Hematopoietic multipotent progenitor cell treated with erythropoietin and hydrocortisone succinate and interleukin-3 and kit ligand, for 8 days (in vitro differentiated cells): ENCODE results near the gene PRKCH.
"Not testable (repeated sequence)": the region's sequence is repeated elsewhere in the genome, so short reads cannot be mapped to it uniquely, and the experiment has no call there.

Source experiments
- DNase-seq: peaks from one replicate; pipeline ENCODE4 v3.0.0-alpha.2; 2015

PRKCH gene

DNA sequence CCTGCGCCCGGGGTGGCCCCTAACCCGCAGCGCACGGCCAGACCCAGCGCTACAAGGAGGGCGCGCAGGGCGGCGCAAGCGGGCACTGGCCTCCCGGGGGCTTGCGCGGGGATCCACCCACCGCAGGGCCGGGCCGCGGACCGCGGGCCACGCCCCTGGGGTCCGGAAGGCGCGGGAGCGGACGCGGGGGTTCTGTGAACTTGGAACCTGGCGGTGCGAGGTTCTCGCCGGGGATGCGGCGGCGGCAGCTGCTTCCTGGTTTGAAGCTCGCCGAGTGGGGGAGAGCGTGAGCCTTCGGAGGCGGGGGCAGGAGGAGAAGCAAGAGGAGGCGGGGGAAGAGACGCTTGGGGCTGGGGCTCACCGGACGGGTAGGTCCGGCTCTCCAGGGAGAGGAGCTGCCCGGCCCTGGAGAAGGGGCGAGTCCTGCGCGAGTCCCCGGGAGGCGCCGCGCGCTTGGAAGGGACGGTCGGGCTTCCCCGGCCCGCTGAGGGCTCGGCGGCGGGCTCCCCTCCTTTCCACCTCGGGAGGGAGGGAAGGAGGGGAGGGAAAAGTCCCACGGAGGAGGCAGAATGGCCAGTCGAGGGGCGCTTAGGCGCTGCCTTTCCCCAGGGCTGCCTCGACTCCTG lies at the start of gene PRKCH:
Gene PRKCH, plus strand, starts transcription at position 195 of the 626 bp plus-strand sequence. CDS start 523 bp downstream, outside the sequence.
- peak; percentile 63 for DNase-seq

DNA sequence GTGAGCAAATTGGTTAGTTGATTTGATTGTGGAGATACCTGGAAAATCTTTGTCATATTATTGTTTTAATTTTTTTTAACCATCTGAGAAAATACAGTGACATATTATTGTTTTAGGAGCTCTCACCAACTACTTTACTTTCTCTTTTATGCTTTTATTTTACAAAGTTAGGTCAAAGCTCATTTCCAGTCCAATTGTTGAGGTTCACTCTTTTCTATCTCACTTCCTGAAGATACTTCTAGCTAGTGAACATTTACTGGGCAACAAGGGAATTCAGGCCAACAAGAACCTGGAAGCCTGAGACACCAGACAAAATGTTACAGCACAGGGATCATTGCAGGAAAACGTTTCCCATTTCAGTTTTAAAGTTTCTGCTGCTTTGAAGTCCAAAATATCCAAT lies 44.1 kb upstream of the PRKCH start:
- DNase-seq = no peak

DNA sequence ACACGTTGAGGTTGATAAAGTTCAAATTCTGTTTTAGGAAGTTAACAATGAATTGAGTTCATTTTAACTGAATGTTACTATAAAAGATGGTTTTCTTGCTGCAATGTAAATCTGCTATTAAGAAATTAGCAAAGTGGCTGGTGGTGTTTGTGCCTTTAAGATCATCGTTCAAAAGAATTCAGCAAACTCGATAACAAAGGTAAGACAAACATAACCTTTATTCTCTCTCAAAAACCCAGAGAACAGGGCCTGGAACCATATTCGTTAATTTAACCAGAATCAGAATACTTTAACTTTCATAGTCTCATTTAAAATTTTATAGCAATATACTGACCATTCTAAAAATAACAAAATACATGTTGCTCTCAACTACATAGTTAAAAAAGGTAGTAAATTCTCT lies 43.6 kb upstream of the PRKCH start:
- no peak for DNase-seq

DNA sequence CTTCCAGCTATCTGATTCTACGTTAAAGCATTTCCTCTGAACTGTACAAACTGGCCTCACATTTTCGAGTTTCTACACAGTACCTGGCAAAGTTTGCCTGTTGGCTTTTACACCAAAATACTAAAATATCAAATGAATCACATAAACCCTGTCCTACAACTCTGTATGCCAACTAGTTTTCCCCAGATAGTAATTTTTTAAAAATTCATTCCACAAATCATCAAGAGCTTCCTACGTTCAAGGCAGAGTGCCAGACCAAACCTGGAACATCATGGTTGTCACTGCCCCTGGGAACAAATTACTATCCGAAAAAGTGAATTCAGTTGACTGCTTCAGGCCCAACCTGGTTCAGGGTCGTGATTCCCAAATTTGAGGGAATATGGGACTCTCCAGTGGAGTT lies 42.3 kb upstream of the PRKCH start:
- no peak for DNase-seq

DNA sequence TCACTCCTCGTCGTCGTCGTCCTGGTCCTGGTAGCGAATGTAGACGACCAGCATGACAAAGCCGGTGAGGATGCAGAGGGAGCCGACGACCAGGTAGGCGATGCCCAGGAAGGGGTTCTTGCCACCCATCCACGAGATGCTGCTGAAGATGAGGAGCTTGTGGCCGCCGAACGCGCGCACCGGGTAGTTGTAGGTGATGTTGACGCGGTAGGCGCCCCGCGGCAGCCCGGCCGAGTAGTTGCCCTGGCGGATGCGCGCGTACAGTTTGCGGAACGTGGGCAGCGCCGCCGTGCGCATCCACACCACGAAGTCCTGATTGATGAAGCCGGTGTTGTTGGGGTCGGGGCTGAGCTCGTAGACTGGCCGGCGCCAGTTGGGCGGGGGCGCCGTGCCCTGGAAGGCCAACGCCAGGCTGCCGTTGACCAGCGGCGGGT lies 41.3 kb upstream of the PRKCH start:
- no peak for DNase-seq

DNA sequence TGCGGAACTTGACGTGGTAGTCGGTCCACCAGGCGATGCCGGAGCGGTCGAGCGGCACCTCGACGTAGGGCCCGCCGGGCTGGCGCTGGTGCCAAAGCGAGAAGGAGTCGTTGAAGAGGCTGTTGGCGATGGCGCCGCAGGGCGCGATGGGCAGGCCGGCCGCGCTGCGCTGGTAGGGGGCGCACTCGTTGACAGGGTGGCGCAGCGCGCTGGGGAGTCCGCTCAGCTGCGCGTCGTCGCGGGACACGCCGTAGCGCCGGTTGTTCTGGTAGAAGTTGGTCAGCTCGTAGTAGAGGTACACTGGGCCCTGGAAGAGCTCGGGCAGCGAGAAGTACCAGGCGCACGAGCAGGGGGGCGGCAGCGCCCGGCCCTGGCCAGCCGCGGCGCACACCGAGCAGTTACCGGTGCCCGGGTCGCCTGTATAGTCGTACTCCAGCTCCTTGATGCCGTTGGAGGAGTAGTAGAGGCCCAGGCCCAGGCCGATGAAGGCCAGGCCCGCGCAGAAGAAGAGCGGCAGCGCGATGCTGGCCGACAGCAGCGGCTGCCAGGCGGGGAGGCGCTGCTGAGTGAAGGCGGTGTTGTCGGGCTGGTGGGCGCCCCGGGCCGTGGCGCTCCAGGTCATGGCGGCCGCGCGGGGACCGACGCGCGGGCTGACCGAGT lies 40.7 kb upstream of the PRKCH start:
- peak; percentile 25 for DNase-seq

DNA sequence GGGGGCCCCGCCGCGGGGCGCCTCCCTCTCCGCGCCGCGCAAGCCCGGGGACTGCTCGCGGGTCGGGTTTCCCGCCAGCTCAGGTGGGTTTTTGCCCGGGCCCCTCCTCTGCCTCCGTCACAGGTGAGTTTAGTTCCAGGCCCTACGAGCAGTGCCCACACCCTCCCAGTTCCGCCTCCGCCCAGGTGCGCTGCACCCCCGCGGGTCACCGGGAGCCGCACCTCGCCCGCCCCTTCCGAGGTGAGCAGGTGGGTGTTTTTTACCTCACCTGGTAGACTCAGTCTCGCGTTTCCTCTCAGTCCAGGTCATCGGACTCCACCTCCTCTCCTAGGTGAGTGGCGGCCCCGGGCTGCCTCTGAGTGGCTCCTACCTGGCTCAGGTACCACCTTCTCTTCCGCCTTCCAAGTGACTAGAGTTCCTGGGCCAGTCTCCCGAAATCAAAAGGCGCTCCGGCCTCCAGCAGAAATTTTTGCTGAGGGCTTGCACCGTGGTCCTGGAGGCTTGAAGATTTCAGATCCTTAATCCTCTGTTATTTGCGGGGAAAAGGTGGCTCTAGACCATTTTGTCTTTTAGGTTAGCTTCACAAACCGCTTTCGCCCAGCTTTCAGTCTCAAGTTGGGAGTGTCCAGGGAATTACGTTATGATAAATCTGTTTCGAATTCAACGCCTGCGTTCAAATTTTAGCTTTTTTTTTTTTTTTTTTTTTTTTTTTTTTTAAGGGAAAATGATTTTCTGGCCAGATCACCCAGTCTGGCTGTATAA lies 40.0 kb upstream of the PRKCH start, which contains the start of gene TMEM30B:
Gene TMEM30B, minus strand, starts transcription at position 153 of the 762 bp plus-strand sequence. CDS start 191 bp downstream, outside the sequence.
- DNase-seq = no peak

DNA sequence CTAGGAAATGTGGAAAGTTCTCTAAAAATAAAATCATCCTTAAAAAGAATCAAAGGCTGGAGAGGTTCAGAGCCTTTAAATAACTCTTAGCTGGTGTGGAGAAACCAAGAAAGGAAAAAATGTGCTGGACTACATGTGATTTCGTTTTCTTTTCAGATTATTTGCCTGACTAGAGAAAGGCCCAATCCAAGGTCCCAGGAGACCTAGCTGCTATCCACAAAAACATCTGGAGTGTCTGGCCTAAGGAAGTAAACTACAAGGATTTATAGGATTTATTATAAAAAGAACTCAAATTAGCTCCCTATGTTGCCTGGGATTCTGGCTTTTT lies 39.5 kb upstream of the PRKCH start:
- DNase-seq = no peak

DNA sequence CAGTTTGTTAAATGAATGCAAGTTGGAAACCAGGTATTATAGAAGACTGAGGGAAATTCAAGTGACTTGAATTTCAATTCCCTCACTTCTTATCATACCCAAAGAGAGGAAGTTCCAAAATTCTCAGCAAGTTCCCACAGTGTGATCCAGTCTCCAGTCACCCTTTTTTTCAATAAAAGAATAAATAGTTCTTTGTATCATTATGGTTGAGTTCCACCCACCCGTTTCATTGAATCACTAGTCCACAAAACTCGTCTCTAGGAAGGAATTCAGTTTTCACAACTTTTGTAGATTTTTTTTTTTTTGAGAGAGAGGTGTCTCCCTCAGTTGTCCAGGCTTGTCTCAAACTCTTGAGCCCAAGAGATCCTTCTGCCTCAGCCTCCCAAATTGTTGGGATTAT lies 38.6 kb upstream of the PRKCH start:
- no peak for DNase-seq

DNA sequence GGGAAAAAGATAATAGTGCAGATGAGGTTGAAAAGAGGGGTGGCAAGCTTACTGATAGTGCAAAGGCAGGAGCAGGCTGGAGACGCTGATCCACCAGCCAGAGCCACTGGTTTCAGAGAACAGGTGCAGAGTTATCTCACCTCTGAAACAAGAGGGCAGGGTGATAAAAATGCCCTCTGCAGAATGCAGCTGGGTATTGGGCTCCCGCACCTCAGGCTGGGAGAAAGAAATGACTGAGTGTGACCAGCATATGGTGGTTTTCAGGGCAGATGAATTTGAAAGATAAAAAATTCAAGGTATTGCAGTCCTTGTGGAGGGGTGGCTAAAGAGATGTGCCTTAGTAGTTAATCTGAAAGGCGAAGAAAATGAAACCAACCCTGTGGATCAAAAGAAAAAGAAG lies 37.4 kb upstream of the PRKCH start:
- no peak for DNase-seq

DNA sequence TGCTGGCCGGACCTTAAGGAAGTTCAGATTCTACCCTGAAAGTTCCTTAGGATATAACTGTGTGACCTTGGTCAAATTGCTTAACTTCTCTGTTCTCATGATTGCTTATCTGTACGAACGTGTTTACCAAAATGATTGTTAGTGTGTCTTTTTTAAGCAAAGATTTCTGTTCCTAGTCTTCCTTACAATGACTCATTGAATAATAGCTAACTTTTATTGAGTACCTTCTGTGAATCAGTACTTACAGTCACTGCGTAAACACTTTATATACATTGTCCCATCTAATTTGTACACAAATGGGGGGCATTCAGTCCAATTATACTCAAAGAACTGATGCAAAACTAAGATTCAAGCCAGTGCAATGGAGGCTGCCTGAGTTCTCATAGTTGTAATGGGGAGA lies 36.0 kb upstream of the PRKCH start:
- no peak for DNase-seq

DNA sequence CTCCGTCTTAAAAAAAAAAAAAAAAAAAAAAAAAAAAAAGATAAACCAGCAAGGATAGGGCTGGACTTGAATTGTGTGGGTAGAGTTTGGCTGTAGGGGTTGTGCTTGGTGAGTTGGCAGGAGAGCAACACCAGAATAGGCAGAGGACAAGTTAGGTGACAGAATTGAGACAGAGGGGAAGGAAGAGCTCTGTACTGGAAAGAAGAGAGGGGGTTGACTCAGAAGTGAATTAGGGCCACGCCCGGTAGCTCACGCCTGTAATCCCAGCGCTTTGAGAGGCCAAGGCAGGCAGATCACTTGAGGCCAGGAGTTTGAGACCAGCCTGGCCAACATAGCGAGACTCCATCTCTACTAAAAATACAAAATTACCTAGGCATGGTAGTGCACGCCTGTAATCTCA lies 34.2 kb upstream of the PRKCH start:
- DNase-seq = no peak

DNA sequence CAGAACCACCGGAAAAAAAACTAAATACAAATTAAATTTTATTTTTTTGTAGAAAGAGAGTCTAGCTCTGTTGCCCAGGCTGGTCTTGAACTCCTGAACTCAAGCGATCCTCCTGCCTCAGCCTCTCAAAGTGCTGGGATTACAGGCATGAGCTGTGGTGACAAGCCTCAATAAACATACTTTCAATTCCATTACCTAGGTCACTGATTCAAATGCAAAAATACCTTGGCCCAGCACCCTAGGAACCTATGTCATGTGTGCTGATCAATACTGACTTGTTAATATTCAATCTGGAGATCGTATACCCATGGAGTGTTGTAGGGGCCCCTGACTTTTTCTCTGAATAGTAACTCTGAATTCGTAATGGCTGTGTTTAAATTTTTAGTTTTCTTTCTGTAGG lies 33.2 kb upstream of the PRKCH start:
- DNase-seq = no peak

DNA sequence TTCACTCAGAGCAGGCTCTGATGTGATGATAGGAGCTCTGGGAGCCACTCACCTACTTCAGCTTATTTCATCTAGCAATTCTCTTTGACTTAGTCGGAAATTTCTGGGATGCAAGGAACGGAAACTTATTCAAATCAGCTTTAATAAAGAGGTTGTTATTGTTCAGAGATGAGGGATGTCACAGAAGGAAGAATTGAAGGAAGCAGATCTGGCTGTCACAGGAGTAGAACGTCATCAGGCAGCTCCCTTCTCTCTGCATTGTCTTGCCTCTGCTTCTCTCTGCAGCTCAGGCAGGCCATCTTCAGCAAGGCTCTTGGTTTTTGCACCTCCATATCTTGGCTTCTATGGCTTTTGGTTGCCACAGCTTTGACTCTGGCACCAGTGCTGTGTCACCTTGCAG lies 32.7 kb upstream of the PRKCH start:
- no peak for DNase-seq

DNA sequence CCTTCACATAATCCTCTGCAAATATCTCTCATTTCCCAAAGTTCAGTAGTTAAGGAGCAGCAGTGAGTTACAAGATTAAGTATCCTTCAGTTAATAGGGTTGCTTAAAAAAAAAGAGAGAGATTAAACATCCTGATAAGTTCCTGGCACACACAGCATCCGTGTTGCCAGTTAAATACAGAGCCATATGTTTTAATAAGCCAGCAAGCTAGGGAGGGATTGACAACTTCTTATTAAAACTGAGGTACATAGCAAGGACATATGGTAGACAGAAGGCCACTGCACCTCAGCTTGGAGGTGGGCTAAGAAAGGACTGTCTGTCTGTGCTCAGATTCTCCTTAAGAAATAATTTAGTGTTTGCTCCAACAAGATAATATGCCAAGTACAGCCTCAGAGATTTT lies 30.7 kb upstream of the PRKCH start:
- DNase-seq = no peak

DNA sequence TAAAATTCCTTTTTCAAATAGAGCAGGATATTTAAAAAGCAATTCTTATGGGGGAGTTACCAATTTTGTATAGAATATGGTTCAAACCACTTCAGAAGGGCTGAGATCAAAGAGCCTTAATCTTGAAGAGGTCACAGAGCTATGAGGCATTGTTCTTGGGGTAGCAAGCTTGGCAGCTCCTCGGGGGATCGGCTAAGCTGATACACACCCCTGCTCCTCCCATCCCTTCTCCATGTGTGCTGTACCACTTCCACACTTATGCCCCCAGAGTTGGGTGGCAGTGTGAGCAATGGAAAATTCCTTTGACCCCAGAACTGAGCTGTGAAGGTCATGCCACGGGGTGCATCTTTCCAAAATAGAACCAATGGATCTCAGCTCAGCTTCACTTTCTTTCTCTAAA lies 25.2 kb upstream of the PRKCH start:
- no peak for DNase-seq

DNA sequence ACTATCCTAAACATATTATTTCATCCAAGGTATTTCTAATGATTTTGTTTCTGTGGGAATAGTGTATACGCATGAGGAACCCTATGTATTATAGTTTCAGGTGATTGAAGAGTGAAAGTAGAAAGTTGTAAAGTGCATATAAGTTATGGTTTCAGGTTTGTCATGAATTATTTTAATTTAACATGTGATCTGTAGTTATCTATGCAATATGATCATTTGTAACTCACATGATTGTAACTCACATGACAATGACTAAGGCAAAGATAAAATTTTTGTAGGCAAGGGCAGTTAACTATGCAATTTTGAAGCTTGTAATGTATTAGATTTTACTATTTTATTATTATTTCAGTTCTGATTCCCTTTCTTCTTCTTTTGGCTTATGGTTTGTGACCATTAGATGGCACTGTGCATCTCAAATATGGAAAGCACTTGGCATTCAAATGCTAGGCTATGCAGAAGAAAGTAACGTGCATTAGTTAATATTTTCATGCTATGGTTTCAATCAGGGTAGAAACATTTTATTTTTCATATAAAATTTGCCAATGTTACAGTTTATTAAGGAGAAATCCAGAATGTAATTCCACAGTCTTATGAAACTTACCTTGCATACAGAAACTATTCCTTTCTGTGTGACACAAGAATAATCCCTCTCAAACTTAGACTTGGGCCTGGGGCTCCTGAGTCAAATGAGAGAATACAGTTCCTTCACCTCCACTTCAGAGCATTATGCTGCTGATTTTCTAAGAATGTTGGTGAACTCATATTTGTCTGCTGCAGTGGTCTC lies 24.5 kb upstream of the PRKCH start:
- DNase-seq = peak; percentile 49

DNA sequence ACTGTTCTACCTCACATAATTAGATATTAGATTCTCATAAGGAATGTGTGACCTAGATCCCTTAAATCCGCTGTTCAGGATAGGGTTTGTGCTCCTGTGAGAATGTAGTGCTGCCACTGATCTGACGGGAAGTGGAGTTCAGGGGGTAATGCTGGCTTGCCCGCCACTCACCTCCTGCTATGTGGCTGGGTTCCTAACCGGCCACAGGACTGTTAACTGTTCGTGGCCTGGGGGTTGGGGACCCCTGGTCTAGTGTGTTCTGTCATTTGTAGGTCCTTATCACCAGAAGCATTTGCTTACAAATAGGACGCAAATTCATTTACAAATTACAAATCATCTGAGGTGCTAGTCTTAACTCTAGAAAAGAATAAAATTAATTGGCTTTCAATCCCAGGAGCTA lies 23.8 kb upstream of the PRKCH start:
- no peak for DNase-seq

DNA sequence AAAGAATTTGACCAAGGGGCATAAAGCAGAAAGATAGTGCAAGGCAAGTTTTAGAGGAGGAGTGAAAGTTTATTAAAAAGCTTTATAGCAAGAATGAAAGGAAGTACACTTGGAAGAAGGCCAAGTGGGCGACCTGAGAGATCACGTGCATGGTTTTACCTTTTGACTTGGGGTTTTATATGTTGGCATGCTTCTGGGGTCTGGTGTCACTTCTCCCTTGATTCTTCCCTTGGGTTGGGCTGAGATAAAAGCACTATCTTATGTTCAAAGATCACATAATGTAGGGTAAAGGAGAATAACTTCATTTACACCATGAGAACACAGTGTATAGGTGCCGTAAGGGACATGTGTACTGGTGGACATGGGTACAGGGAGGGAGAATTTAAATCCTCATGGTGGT lies 22.6 kb upstream of the PRKCH start:
- DNase-seq = no peak

DNA sequence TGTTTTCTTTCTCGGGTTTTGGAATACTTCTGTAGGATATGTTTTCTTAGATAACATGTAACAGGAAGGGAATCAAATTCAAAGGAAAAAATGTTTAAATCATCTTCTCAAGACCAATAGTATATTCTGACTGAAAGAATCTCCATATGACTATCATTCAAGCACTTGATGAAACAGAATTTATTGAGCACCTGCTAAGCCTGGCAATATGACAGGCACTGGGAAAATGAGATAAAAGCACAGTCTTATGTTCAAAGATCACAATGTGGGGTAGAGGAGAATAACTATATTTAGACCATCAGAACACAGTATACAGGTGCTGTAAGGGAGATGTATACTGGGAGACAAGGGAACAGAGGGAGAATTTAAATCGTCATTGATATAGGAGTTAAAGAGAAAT lies 21.2 kb upstream of the PRKCH start:
- peak; percentile 22 for DNase-seq

DNA sequence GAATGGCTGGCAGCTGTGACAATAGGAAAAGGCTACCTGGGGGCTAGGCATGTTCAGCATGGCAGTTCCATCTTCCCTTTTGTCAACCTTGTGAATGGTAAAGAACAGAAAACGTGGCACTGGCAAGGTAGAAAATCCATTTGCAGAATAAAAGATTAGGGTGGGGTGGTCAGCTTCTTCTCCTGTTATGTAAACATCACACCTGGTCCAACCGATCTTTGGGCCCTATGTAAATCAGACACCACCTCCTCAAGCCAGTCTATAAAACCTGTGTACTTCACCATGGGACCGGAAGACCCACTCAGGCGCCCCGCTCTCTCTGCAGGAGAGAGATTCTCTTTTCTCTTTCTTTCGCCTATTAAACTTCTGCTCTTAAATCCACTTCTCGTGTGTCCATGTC lies 20.6 kb upstream of the PRKCH start:
- DNase-seq = no peak

DNA sequence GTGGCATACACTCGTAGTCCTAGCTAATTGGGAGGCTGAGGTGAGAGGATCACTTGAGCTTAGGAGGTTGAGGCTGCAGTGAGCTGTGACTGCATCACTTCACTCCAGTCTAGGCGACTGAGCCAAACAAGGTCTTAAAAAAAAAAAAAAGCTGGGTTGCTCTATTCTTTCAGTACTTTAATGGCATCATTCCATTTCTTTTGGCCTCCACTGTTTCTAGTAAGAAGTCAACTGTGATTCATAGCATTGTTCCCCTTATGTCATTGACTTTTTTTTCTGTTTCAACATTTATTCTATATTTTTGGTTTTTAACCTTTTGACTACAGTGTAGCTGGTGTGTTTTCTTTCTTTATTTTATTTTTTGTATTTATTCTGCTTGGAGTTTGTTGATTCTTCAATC lies 16.7 kb upstream of the PRKCH start:
- DNase-seq = no peak

DNA sequence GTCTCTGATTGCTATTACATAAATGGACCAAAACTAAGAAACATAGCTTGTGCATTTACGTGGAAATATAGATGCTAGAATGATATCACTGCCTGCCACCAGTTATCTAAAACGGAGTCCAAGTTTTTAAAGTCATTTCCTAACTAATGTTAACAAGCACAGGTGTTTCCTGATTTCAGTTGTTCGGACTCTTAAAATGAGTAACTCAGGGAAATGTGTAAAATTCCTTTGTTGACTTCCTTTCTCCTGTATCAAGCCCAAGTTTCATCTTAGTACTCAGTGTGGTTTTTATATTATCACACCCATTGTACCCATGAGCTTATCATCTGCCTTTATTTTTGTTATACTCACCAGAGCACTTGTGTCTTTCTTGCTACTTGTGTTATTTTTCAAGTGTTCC lies 13.2 kb upstream of the PRKCH start:
- DNase-seq = no peak

DNA sequence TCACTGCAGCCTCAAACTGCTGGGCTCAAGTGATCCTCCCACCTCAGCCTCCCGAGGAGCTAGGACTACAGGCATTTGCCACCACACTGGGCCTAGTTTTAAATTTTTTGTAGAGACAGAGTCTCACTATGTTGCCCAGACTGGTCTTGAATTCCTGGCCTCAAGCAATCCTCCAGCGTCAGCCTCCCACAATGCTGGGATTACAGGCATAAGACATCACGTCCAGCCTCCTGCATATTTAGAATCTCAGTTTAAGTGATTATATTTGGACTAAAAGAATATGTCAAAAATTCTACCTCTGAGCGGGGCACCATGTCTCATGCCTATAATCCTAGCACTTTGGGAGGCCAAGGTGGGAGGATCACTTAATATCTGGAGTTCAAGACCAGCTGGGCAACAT lies 12.7 kb upstream of the PRKCH start:
- DNase-seq = not testable (repeated sequence)
